ENCODE results near the gene SAXO2.
"Not testable (repeated sequence)": the region's sequence is repeated elsewhere in the genome, so short reads cannot be mapped to it uniquely, and the experiment has no call there.

Gene SAXO2

DNA sequence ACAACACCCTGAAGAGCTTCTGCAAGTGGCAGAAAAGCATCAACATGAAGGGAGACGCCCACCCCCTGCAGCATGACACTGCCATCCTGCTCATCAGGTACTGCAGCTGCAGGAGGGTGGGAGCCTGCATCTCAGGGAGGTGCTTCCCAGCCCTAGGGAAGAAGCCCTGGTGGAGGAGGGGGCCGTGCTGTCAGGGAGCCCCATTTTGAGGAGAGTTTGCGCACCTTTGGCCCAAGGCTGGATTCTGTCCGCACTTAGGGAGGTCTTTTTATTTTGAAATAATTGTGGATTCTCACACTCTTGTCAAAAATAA is 42.1 kb downstream of the SAXO2 start:
- no peaks in the 10 kb centered on the region for H3K27me3 ChIP-seq (ENCODE audit: control insufficient read depth, insufficient read depth, low read length)
- H3K4me3 ChIP-seq (ENCODE audit: low read depth, low read length): no peak overlapping the region
- no peak overlapping the region for H3K9ac ChIP-seq (ENCODE audit: low read length)
- H3K36me3 ChIP-seq (ENCODE audit: control insufficient read depth, insufficient read depth, low read length): no peaks in the 10 kb centered on the region
- H3K9me3 ChIP-seq (ENCODE audit: control insufficient read depth, insufficient read depth, low read depth, low read length): no peaks in the 10 kb centered on the region
- H3K4me1 ChIP-seq (ENCODE audit: control insufficient read depth, insufficient read depth, low read length): no peaks in the 10 kb centered on the region
- H3K27ac ChIP-seq (ENCODE audit: low read depth, low read length): no peak overlapping the region

DNA sequence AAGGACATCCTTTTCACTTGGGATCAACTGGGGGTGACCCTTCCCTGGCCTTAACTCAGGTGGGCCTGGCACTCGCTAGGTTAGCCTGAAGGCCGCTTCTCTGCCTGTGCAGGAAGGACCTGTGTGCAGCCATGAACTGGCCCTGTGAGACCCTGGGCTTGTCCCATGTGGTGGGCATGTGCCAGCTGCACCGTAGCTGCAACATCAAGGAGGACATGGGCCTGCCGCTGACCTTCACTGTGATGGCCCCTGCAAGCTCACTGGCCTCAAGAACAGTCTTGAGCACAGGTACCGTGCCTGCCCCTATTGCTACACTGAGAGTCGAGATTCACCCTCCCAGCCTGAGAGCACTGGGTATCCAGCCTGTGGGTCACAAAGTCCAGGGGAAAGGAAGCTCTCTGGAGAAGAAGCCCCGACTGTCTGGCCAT is 43.0 kb downstream of the SAXO2 start:
- no peak overlapping the region for H3K27ac ChIP-seq (ENCODE audit: low read depth, low read length)
- H3K9ac ChIP-seq (ENCODE audit: low read length): no peak overlapping the region
- no peaks in the 10 kb centered on the region for H3K4me1 ChIP-seq (ENCODE audit: control insufficient read depth, insufficient read depth, low read length)
- H3K36me3 ChIP-seq (ENCODE audit: control insufficient read depth, insufficient read depth, low read length): no peaks in the 10 kb centered on the region
- no peaks in the 10 kb centered on the region for H3K27me3 ChIP-seq (ENCODE audit: control insufficient read depth, insufficient read depth, low read length)
- peaks cover 3% of the 10 kb centered on the region; the same call in 1 of the 2 replicates for H3K9me3 ChIP-seq (ENCODE audit: control insufficient read depth, insufficient read depth, low read depth, low read length)
- H3K4me3 ChIP-seq (ENCODE audit: low read depth, low read length): no peak overlapping the region

DNA sequence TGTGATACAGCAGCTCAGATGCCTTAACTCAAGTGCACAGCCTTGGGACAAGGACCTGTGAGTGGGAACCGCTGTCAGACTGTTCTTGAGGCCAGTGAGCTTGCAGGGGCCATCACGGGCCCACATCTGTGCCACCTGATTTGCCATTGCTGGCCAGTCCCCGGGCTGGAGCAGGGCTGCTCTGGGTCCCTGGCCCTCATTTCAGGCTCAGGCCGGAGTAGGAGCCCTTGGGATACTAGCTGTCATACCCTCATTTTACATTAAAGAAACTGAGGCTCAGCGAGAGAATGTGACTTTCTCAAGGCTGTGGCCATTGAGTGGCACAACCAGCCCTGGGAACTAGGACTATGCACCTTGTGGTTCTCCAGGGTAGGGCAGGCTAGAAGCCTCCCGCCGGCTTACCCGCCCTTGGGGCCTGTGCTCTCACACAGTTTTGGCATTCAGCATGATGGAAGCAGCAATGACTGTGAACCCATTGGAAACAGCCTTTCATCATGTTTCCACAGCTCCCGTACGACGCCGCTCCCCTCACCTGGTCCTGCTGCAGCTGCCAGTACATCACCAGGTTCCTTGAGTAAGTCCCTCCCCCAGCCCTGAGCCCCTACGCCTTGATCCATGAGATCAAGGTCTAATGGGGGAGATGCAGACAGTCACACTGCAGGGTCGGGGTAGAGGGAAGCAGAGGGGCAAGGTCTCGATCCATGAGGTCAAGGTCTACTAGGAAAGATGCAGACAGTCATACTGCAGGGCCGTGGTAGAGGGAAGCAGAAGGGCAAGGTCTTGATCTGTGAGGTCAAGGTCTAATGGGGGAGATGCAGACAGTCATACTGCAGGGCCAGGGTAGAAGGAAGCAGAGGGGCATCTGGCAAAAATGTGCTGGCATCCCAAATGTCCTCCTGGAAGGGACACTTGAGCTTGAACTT is 44.4 kb downstream of the SAXO2 start:
- Histone ChIP-seq H3K4me3 (ENCODE audit: low read depth, low read length) (no peak overlapping the region), H3K27ac (ENCODE audit: low read depth, low read length) (no peak overlapping the region), H3K27me3 (ENCODE audit: control insufficient read depth, insufficient read depth, low read length) (no peaks in the 10 kb centered on the region), H3K9me3 (ENCODE audit: control insufficient read depth, insufficient read depth, low read depth, low read length) (peaks cover 3% of the 10 kb centered on the region; the same call in 1 of the 2 replicates), H3K36me3 (ENCODE audit: control insufficient read depth, insufficient read depth, low read length) (no peaks in the 10 kb centered on the region), H3K4me1 (ENCODE audit: control insufficient read depth, insufficient read depth, low read length) (no peaks in the 10 kb centered on the region), H3K9ac (ENCODE audit: low read length) (no peak overlapping the region)

DNA sequence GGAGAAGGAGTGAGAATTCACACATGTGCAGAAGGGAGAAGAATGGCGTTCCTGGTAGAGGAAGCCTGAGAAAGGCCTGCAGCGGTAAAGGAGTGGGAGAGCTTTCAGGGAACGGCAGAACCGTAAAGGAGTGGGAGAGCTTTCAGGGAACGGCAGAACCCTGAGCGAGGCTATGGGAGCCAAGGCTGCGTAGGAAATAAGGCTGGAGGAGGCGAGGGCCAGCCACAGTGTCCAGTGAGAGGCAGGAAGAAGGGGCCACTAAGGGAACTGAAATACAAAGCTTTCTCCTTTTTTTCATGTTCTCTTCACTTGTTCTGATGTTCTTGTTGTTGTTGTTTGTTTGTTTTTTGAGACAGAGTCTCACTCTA is 45.1 kb downstream of the SAXO2 start:
- Histone ChIP-seq H3K4me3 (ENCODE audit: low read depth, low read length) (no peak overlapping the region), H3K9me3 (ENCODE audit: control insufficient read depth, insufficient read depth, low read depth, low read length) (peaks cover 3% of the 10 kb centered on the region; the same call in 1 of the 2 replicates), H3K9ac (ENCODE audit: low read length) (no peak overlapping the region), H3K27me3 (ENCODE audit: control insufficient read depth, insufficient read depth, low read length) (no peaks in the 10 kb centered on the region), H3K36me3 (ENCODE audit: control insufficient read depth, insufficient read depth, low read length) (no peaks in the 10 kb centered on the region), H3K27ac (ENCODE audit: low read depth, low read length) (no peak overlapping the region), H3K4me1 (ENCODE audit: control insufficient read depth, insufficient read depth, low read length) (no peaks in the 10 kb centered on the region)

DNA sequence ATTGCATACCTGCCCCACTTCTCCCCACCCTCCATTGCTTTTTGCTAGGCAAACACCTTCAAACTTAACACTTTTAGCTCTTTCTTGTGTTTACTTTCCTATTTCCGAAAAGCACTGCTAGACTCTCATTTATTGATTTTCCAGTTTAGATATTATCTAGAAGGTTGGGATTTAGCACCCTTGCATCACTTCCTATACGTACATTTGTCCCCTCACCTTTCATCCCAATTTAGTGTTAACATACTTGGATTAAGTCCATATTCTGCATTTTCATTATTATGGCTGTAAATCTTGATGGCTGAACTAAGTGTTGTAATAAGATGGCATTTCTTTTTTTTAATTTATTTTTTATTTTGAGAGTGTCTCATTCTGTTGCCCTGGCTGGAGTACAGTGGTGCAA is 47.2 kb downstream of the SAXO2 start:
- H3K27me3 ChIP-seq (ENCODE audit: control insufficient read depth, insufficient read depth, low read length): no peaks in the 10 kb centered on the region
- no peak overlapping the region for H3K27ac ChIP-seq (ENCODE audit: low read depth, low read length)
- no peaks in the 10 kb centered on the region for H3K36me3 ChIP-seq (ENCODE audit: control insufficient read depth, insufficient read depth, low read length)
- peaks cover 3% of the 10 kb centered on the region; the same call in 1 of the 2 replicates for H3K9me3 ChIP-seq (ENCODE audit: control insufficient read depth, insufficient read depth, low read depth, low read length)
- no peaks in the 10 kb centered on the region for H3K4me1 ChIP-seq (ENCODE audit: control insufficient read depth, insufficient read depth, low read length)
- no peak overlapping the region for H3K9ac ChIP-seq (ENCODE audit: low read length)
- H3K4me3 ChIP-seq (ENCODE audit: low read depth, low read length): no peak overlapping the region

DNA sequence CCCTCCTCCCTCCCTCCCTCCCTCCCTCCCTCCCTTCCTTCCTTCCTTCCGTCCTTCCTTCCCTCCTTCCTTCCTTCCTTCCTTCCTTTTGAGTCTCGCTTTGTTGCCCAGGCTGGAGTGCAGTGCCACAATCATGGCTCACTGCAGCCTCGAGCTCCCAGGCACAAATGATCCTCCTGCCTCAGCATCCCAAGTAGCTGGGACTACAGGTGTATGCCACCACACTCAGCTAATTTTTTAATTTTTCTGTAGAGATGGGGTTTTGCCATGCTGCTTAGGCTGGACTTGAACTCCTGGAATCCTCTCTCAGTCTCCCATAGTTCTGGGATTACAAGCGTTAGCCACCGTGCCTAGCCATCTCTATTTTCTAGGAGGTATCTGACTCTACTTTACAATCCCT is 48.7 kb downstream of the SAXO2 start:
- not testable (repeated sequence) for H3K9me3 ChIP-seq (ENCODE audit: control insufficient read depth, insufficient read depth, low read depth, low read length); H3K4me3 ChIP-seq (ENCODE audit: low read depth, low read length); H3K9ac ChIP-seq (ENCODE audit: low read length); H3K4me1 ChIP-seq (ENCODE audit: control insufficient read depth, insufficient read depth, low read length); H3K27me3 ChIP-seq (ENCODE audit: control insufficient read depth, insufficient read depth, low read length); H3K36me3 ChIP-seq (ENCODE audit: control insufficient read depth, insufficient read depth, low read length); H3K27ac ChIP-seq (ENCODE audit: low read depth, low read length)

DNA sequence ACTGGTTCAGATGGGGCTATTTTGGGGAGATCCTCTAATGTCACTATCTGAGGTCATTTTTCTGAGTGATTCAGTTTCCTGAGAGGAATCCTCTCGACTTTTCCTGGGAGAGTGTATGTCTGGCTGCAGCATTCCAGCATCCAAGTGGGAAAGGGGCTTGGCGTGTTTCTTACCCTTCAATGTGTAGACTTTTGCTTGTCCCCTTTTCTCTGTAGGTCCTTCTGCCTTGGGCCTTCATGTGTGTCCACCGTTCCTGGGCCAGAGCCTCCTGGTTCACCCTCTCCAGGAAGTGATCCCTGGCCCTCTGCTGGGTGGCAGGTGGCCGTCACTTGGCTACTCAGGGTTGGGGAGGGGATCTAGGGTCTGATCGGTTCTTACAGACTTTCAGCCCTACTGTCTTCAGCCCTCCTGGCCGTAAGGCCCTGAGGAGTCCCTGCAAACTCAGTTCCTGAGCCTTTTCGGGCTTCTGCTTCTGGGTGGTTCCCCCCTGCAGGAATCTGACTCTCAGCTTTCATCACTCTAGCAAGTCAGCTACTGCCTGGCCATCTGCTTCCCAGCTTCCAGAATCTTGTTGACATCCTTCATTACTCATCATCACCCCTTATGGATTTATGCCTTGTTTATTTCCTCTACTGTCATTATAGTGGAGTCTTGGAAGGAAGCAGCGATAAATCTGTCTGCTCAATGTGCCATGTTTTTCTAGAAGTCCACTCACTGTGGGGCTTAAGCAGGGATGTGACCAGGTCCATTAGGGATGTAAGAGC is 50.1 kb downstream of the SAXO2 start:
- peaks cover 3% of the 10 kb centered on the region; the same call in 1 of the 2 replicates for H3K9me3 ChIP-seq (ENCODE audit: control insufficient read depth, insufficient read depth, low read depth, low read length)
- H3K4me3 ChIP-seq (ENCODE audit: low read depth, low read length): no peak overlapping the region
- H3K4me1 ChIP-seq (ENCODE audit: control insufficient read depth, insufficient read depth, low read length): no peaks in the 10 kb centered on the region
- no peaks in the 10 kb centered on the region for H3K27me3 ChIP-seq (ENCODE audit: control insufficient read depth, insufficient read depth, low read length)
- no peak overlapping the region for H3K27ac ChIP-seq (ENCODE audit: low read depth, low read length)
- no peak overlapping the region for H3K9ac ChIP-seq (ENCODE audit: low read length)
- H3K36me3 ChIP-seq (ENCODE audit: control insufficient read depth, insufficient read depth, low read length): no peaks in the 10 kb centered on the region

DNA sequence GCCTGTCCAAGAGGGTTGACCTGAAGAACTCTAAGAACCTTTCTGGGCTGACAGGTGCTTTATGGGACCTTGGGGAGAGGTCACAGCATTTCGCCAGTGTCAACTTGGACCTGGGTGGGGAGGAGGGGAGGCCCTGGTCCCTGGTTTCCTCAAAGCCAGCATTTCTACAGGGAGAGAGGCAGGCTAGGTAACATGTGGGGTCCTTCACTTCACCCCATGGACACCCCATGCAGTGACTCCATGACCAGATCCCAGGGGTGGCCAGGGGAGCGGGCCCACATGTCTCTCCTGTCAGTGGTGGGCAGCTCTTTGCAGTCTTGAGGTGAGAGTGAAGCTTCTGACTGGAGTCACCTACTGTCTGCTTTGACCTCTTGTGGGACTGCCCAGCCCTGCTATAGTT is 50.8 kb downstream of the SAXO2 start:
- Histone ChIP-seq H3K4me3 (ENCODE audit: low read depth, low read length) (no peak overlapping the region), H3K27me3 (ENCODE audit: control insufficient read depth, insufficient read depth, low read length) (no peaks in the 10 kb centered on the region), H3K9ac (ENCODE audit: low read length) (no peak overlapping the region), H3K9me3 (ENCODE audit: control insufficient read depth, insufficient read depth, low read depth, low read length) (peaks cover 3% of the 10 kb centered on the region; the same call in 1 of the 2 replicates), H3K27ac (ENCODE audit: low read depth, low read length) (no peak overlapping the region), H3K4me1 (ENCODE audit: control insufficient read depth, insufficient read depth, low read length) (no peaks in the 10 kb centered on the region), H3K36me3 (ENCODE audit: control insufficient read depth, insufficient read depth, low read length) (no peaks in the 10 kb centered on the region)

DNA sequence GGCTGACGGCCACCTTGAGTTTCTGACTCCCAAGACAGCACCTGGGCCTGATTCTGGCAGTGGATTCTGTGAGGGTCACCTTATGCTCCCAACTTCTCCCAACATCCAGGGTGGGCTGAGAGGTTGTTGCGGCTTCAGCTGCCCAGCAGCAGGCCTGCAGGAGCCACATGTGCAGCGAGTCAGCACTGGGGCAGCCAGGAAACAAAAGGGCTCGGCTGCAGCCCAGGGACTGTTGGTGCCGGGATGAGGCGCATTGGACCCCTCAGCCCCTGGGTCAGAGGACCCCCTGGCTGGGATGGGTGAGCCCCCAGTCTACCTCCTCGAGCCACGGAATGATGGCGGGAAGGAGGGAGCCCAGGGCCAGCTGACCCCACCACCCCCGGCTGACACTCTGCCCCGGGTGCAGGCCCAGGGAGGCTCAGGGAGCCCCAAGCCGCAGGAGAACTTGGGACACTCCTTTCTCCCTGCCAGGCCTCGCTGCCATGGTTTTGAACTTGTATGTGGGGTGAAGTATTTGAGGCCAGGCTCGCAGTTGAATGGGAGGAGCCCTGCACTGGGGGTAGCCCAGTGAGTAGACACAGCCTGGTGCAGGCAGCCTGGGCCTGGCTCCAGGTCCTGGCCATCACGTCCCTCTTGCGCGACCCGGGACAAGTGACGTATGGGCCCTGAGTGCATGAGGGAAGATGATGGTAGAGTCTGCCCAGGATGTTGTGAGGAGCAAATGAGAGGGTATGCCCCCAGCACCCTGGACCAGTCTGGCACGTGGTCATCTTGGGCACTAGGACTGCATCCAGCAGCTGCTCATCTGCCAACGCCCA is 51.5 kb downstream of the SAXO2 start:
- not testable (repeated sequence) for H3K27ac ChIP-seq (ENCODE audit: low read depth, low read length); H3K36me3 ChIP-seq (ENCODE audit: control insufficient read depth, insufficient read depth, low read length); H3K9me3 ChIP-seq (ENCODE audit: control insufficient read depth, insufficient read depth, low read depth, low read length); H3K4me1 ChIP-seq (ENCODE audit: control insufficient read depth, insufficient read depth, low read length); H3K9ac ChIP-seq (ENCODE audit: low read length); H3K27me3 ChIP-seq (ENCODE audit: control insufficient read depth, insufficient read depth, low read length); H3K4me3 ChIP-seq (ENCODE audit: low read depth, low read length)

DNA sequence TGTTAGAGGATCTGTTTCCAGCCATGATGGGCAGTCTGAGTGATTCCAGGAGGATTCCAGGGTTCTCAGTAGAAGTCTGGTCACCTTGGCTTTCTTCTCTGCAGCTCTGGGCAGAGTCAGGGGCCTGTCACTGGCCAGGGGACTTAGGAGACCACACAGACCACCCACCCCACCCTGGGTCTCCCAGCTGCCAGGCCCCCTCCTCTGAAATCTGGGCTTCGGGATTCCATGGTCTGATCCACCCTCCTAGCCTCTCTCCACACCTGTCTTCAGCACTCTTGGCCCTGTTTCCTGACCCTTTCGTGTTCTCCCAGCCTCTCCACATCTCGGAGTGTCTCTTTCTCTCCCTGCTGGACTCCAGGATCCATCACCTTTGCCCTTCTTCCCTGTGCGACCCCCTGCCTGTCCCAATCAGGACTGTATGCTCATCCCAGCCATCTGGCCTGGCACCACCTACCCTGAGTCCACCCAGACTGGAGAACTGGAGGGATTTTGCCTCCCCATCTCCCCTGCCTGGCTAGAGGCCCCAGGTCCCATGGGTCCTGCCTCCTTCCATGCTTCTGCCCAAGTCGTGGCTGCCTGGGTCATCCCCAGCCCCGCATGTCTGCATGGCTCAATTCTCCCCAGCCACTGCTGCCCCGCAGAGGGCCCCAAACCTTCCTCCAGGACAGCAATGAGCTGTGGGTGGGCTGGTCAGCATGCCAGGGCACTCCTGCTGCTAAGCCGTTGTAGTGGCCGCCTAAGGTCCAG is 52.3 kb downstream of the SAXO2 start:
- Histone ChIP-seq H3K9me3 (ENCODE audit: control insufficient read depth, insufficient read depth, low read depth, low read length) (peaks cover 3% of the 10 kb centered on the region; the same call in 1 of the 2 replicates), H3K4me3 (ENCODE audit: low read depth, low read length) (no peak overlapping the region), H3K36me3 (ENCODE audit: control insufficient read depth, insufficient read depth, low read length) (no peaks in the 10 kb centered on the region), H3K27ac (ENCODE audit: low read depth, low read length) (no peak overlapping the region), H3K27me3 (ENCODE audit: control insufficient read depth, insufficient read depth, low read length) (no peaks in the 10 kb centered on the region), H3K9ac (ENCODE audit: low read length) (no peak overlapping the region), H3K4me1 (ENCODE audit: control insufficient read depth, insufficient read depth, low read length) (no peaks in the 10 kb centered on the region)
